ENCODE data around the gene SLC12A8.
A peak's percentile ranks its signal among the peaks of the same experiment; 100 is the strongest.
"Not testable (repeated sequence)": the region's sequence is repeated elsewhere in the genome, so short reads cannot be mapped to it uniquely, and the experiment has no call there.

SLC12A8 gene

GRCh38 chr3:125087768-125088391 is 124.7 kb downstream of the SLC12A8 start:
- H3K27ac ChIP-seq: no peak overlapping the region
- TF ChIP-seq ZFX (IDR thresholded peaks at IDR 0.05): no peak
- TF ChIP-seq, protein P1, sequence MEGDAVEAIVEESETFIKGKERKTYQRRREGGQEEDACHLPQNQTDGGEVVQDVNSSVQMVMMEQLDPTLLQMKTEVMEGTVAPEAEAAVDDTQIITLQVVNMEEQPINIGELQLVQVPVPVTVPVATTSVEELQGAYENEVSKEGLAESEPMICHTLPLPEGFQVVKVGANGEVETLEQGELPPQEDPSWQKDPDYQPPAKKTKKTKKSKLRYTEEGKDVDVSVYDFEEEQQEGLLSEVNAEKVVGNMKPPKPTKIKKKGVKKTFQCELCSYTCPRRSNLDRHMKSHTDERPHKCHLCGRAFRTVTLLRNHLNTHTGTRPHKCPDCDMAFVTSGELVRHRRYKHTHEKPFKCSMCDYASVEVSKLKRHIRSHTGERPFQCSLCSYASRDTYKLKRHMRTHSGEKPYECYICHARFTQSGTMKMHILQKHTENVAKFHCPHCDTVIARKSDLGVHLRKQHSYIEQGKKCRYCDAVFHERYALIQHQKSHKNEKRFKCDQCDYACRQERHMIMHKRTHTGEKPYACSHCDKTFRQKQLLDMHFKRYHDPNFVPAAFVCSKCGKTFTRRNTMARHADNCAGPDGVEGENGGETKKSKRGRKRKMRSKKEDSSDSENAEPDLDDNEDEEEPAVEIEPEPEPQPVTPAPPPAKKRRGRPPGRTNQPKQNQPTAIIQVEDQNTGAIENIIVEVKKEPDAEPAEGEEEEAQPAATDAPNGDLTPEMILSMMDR (conservative IDR thresholded peaks at IDR 0.05): no peak

- no peak overlapping the region for H3K27ac ChIP-seq
- no peak for TF ChIP-seq ZFX (IDR thresholded peaks at IDR 0.05)
- TF ChIP-seq, protein P1 (conservative IDR thresholded peaks at IDR 0.05): no peak
These were observed 127.4 kb downstream of the SLC12A8 start for GRCh38 chr3:125085166-125085565.

- no peak for TF ChIP-seq ZFX (IDR thresholded peaks at IDR 0.05)
- H3K27ac ChIP-seq: no peak overlapping the region
These were observed 128.8 kb downstream of the SLC12A8 start for GRCh38 chr3:125083776-125084175.

- H3K27ac ChIP-seq: not testable (repeated sequence)
These were observed 130.2 kb downstream of the SLC12A8 start for GRCh38 chr3:125082339-125082738.

GRCh38 chr3:125080077-125080476 is 132.5 kb downstream of the SLC12A8 start:
- H3K27ac ChIP-seq: no peak overlapping the region
- TF ChIP-seq ZFX (IDR thresholded peaks at IDR 0.05): no peak
- TF ChIP-seq, protein P1 (conservative IDR thresholded peaks at IDR 0.05): no peak

DNA sequence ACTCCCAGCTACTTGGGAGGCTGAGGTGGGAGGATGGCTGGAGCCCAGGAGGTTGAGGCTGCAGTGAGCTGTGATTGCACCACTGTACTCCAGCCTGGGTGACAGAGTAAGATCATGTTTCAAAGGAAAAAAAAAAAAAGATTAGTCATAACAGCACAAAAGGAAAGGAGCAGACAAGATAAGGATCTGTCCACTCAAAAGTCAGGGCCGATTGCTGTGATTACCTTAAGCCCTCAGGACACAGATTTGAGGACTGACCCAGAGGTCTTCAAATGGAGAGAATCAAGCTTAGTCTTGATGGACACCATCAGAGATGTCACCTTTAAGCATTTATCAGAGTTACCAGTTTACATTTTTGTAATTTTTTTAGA is 132.9 kb downstream of the SLC12A8 start:
- 0 out of 2 replicates have a peak overlapping the region, but pooled peaks have one; percentile 4 for H3K27ac ChIP-seq
- TF ChIP-seq, protein P1 (conservative IDR thresholded peaks at IDR 0.05): no peak
- no peak for TF ChIP-seq ZFX (IDR thresholded peaks at IDR 0.05)

GRCh38 chr3:125078951-125079674 is 133.4 kb downstream of the SLC12A8 start:
- H3K27ac ChIP-seq: 0 out of 2 replicates have a peak overlapping the region, but pooled peaks have one; percentile 4
- TF ChIP-seq, protein P1 (conservative IDR thresholded peaks at IDR 0.05): no peak
- no peak for TF ChIP-seq ZFX (IDR thresholded peaks at IDR 0.05)

GRCh38 chr3:125077864-125078263 is 134.7 kb downstream of the SLC12A8 start:
- TF ChIP-seq, protein P1 (conservative IDR thresholded peaks at IDR 0.05): no peak
- no peak for TF ChIP-seq ZFX (IDR thresholded peaks at IDR 0.05)
- no peak overlapping the region for H3K27ac ChIP-seq

All from C4-2B (cell line).